ENCODE measurements around the gene AOPEP. TPM values are rescaled to one million over a fixed set of nuclear protein-coding genes. Genes with fewer than 3 reads are reported as not detected.

Gene AOPEP
- total and polyA plus RNA-seq, 12 donors: 110 to 250 (median 161) TPM

DNA sequence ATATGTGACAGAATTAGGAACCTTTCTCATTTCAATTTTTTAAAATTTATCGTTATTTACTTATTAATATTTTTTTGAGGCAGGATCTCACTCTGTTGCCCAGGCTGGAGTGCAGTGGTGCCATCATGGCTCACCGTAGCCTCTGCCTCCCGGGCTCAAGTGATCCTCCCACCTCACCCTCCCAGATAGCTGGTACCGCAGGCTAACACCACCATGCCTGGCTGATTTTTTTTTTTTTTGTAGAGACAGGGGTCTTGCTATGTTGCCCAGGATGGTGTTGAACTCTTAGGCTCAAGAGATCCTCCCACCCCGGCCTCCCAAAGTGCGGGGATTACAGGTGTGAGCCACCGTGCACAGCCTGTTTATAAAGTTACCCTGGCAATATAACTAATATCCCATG is 275.2 kb downstream of the AOPEP start:
- no peaks in the 10 kb centered on the region for H3K9me3 ChIP-seq
- intact Hi-C loops (cut with DNase I): loop anchor here in 5 of 10 donors (5.0 to 10.0 kb wide), 4 partner anchors 49 to 219 kb away; no protein-coding TSS in a partner anchor
- peaks cover 2 to 54% (median 27%) of the 10 kb centered on the region in 9 donors for H3K4me1 ChIP-seq
- 97 to 98% methylated on average over 7 of the region's 7 CpGs for WGBS, 2 donors
- no peak overlapping the region for H3K4me3 ChIP-seq
- peaks cover 0 to 41% (median 0%) of the 10 kb centered on the region in 7 donors for H3K27me3 ChIP-seq
- H3K27ac ChIP-seq: peak overlapping the region in 5 of 10 donors; percentile 61 to 100 (median 86)
- H3K36me3 ChIP-seq: no peaks in the 10 kb centered on the region
- DNase-seq (no peak), ATAC-seq (no peak)
- TF ChIP-seq, protein P1, sequence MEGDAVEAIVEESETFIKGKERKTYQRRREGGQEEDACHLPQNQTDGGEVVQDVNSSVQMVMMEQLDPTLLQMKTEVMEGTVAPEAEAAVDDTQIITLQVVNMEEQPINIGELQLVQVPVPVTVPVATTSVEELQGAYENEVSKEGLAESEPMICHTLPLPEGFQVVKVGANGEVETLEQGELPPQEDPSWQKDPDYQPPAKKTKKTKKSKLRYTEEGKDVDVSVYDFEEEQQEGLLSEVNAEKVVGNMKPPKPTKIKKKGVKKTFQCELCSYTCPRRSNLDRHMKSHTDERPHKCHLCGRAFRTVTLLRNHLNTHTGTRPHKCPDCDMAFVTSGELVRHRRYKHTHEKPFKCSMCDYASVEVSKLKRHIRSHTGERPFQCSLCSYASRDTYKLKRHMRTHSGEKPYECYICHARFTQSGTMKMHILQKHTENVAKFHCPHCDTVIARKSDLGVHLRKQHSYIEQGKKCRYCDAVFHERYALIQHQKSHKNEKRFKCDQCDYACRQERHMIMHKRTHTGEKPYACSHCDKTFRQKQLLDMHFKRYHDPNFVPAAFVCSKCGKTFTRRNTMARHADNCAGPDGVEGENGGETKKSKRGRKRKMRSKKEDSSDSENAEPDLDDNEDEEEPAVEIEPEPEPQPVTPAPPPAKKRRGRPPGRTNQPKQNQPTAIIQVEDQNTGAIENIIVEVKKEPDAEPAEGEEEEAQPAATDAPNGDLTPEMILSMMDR (IDR thresholded peaks at IDR 0.05): no peak

DNA sequence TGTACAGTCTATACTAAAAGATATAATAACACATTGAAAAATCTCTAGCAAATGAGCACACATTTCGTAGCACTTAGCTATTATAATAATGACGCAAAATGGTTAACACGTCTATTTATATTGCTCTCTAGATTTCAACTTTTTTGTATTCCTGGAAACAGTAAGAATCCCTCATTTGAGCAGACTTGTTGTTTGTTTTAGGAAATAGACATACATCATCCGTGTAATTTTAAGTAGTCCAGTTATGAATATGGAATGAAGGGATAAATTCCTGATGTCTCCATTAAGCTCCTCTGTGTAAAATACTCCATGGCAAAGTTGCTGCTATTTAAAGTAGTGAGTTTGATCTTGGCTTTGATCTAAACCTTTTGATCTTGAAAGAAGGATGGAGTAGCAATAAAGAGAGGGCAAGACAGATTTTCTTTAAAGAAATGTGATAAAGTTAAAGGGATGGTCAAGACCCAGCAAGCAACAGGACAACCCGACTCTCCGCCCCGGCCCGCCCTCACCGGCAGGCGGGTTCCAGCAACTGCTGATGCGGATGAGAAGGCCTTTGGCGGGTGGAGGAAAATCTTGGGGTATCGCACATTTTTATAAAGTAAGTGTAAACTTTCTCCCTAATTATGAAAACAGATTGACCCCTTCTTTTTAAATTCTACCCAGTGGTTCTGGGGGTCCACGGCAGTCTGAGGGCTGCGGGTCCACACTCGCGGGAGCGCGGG is 277.4 kb downstream of the AOPEP start:
- 9 to 10% methylated on average over 19 of the region's 19 CpGs for WGBS, 2 donors
- Histone ChIP-seq H3K4me1 (peaks cover 2 to 66% (median 31%) of the 10 kb centered on the region in 9 donors), H3K27ac (peak overlapping the region; percentile 96 to 100 (median 99)), H3K9me3 (no peaks in the 10 kb centered on the region), H3K4me3 (peak overlapping the region; percentile 68 to 91 (median 82)), H3K36me3 (peaks cover 0 to 13% (median 0%) of the 10 kb centered on the region in 9 donors), H3K27me3 (peaks cover 0 to 41% (median 0%) of the 10 kb centered on the region in 7 donors)
- TF ChIP-seq, protein P1 (IDR thresholded peaks at IDR 0.05): peak in 5 of 9 donors; percentile 12 to 38 (median 13)
- DNase-seq: peak; percentile 62 to 69
- intact Hi-C loops (cut with DNase I): loop anchor here in 6 of 10 donors (2.0 to 10.0 kb wide), 6 partner anchors 52 to 222 kb away; no protein-coding TSS in a partner anchor
- peak; percentile 31 to 48 (median 41) for ATAC-seq

DNA sequence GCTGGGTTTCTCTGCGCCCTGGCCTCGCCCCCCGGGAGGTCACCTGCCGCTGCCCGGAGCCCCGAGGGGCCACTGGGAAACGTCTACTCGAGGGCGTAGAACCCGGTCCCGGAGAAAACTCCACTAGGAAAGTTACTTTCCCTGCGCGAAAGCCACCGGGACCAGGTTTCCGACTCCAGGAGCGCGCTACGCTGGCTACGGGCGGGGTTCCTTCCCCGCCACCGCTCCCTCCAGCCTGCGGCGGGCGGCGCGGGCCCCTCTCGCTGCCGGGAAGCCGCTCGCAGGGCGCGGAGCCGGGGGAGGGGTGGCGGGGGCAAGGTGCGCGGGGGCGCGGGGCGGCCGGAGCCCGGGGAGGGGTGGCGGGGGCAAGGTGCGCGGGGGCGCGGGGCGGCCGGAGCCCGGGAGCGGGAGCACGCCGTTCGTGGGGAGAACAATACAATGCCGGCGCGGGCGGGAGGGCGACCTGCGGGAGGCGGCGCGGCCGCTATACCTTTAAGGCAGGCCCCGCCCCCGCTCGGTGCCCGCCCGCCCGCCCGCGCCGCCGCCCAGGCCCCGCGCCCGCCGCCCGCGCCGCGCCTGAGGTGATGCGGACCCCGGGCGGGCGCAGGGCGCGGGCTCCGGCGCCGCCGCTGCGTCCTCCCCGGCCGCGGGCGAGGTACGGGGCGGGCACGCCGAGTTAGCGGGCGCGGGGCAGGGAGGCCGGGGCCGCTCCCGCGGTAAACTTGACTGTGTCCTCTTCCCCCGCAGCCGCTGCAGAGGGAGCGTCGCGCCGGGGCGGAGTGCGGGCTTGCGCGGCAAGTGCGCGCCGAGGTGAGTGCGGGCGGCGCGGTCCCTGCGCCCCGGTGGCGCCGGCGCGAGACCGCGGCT is 278.1 kb downstream of the AOPEP start:
- intact Hi-C loops (cut with DNase I): loop anchor here in 9 of 10 donors (2.0 to 10.0 kb wide), 10 partner anchors 43 to 222 kb away; no protein-coding TSS in a partner anchor
- peaks cover 0 to 21% (median 0%) of the 10 kb centered on the region in 9 donors for H3K36me3 ChIP-seq
- peak; percentile 18 to 60 (median 29) for ATAC-seq
- H3K27me3 ChIP-seq: peaks cover 0 to 41% (median 0%) of the 10 kb centered on the region in 7 donors
- H3K9me3 ChIP-seq: no peaks in the 10 kb centered on the region
- WGBS, 2 donors: 1% methylated on average over 61 to 130 of the region's 133 CpGs
- H3K27ac ChIP-seq: peak overlapping the region; percentile 96 to 100 (median 99)
- H3K4me3 ChIP-seq: peak overlapping the region; percentile 68 to 91 (median 82)
- TF ChIP-seq, protein P1 (IDR thresholded peaks at IDR 0.05): no peak
- DNase-seq: peak; percentile 66 to 67
- H3K4me1 ChIP-seq: peaks cover 2 to 71% (median 32%) of the 10 kb centered on the region in 9 donors
